HUES6 (cell line): ENCODE data around the gene COL24A1.

Experiments used
- H3K27ac ChIP-seq: 2 replicates; pipeline ENCODE4 v1.7.0; 2013; ENCODE audit warnings: low read depth, mild to moderate bottlenecking, low read length, inconsistent platforms
- H3K27me3 ChIP-seq: 2 replicates; pipeline ENCODE4 v1.6.1; 2013; ENCODE audit warnings: low read length; ENCODE audit not compliant: control insufficient read depth, insufficient read depth
- H3K36me3 ChIP-seq: 2 replicates; pipeline ENCODE4 v1.6.1; 2013; ENCODE audit warnings: low read length; ENCODE audit not compliant: control insufficient read depth, insufficient read depth
- H3K4me1 ChIP-seq: 2 replicates; pipeline ENCODE4 v1.6.1; 2013; ENCODE audit warnings: low read length; ENCODE audit not compliant: control insufficient read depth, insufficient read depth
- H3K4me3 ChIP-seq: 2 replicates; pipeline ENCODE4 v1.5.1; 2013; ENCODE audit warnings: low read depth, low read length
- H3K9ac ChIP-seq: one replicate; pipeline ENCODE4 v1.6.1; 2013; ENCODE audit warnings: mild to moderate bottlenecking, low read length
- H3K9me3 ChIP-seq: 2 replicates; pipeline ENCODE4 v1.6.1; 2013; ENCODE audit warnings: low read depth, low read length; ENCODE audit not compliant: control insufficient read depth, insufficient read depth

COL24A1 gene

GRCh38 chr1:85683292-85684025 lies 473.1 kb downstream of the COL24A1 start:
- H3K9ac ChIP-seq: no peak overlapping the region
- H3K4me1 ChIP-seq: no peaks in the 10 kb centered on the region
- no peaks in the 10 kb centered on the region for H3K9me3 ChIP-seq
- H3K4me3 ChIP-seq: no peak overlapping the region
- no peak overlapping the region for H3K27ac ChIP-seq
- peaks cover 15% of the 10 kb centered on the region for H3K36me3 ChIP-seq
- H3K27me3 ChIP-seq: no peaks in the 10 kb centered on the region

DNA sequence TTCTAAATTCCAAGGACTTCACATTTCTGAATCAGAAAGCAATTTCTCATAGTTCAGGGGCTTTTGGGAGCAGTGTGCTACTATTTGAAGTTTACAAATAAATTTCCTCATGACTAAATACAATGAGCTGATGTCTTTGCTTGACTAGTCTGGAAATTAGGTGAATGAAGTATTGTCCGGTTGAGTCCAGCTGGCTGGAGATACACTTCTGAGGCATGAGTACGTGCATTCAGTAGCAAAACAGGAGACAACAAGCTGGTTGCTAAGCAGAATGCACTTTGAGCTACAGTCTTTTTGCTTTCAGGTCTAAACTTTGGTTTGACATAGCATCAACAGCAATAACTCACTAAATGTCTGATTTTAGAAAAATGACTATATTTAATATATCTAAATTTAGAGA lies 475.5 kb downstream of the COL24A1 start:
- H3K27me3 ChIP-seq: no peaks in the 10 kb centered on the region
- no peak overlapping the region for H3K9ac ChIP-seq
- no peak overlapping the region for H3K4me3 ChIP-seq
- H3K36me3 ChIP-seq: peaks cover 34% of the 10 kb centered on the region
- H3K27ac ChIP-seq: no peak overlapping the region
- no peaks in the 10 kb centered on the region for H3K4me1 ChIP-seq
- H3K9me3 ChIP-seq: no peaks in the 10 kb centered on the region
